GM04504 (cell line): ENCODE data around the gene ARID1B.

Experiments
- DNase-seq: peaks from one replicate; pipeline ENCODE4 v3.0.0-alpha.2; 2012; ENCODE audit warnings: low read depth

Gene ARID1B

DNA sequence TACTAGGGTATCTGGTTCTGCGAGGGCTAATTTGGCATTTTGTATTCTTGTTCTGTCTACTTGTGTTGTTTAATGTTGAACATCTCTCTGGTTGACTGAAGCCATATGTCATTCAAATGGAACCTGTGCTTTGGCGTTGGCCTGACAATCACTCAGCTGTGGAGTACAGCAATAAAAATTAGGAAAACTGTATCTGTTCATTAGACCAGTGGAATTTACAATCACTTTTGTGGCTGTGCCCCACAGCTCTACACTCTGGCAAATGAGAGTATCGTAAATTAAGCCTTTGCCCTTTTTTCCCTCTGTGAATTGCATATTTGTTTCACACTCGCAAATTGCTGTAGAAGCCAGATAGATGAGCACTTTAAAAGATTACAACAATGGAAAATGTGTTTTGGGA is 102.0 kb downstream of the ARID1B start:
- DNase-seq: no peak

DNA sequence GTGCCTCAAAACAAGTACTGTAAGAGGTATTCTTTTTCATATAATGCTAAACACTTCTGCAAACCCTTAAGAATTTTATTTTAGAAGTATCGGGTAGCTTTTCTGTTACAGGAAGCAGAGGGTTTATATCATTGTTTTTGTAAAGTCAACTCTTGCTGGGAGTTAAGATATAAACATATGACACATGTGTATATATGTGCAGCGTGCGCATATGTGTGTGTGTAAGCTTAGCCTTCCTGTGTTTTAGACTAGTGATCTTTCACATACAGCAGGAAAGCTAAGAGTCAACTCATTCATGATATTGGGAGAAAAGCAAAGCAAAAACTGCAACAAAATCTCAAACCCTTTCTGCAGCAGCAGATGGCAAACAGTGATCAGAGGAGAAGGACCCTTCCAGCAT is 102.4 kb downstream of the ARID1B start:
- DNase-seq: no peak

DNA sequence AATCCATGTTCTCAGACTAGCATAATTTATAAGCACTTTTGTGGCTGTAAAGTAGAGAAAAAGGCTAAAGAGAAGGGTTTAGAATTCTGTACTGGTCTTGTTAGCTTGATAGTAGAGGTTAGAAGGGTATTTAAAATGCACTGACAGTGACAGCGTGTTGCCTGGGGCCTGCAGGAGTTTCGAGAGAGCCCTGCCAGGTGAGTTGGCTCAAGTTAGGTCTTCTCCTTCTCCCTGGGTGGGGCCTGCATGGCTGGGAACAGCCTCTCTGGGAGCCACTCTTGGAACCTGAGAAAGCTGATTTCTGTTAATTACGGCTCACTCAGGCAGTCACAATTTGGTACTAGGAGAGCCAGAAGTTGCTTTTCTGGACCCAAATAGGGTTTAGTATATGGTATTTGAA is 103.7 kb downstream of the ARID1B start:
- no peak for DNase-seq

DNA sequence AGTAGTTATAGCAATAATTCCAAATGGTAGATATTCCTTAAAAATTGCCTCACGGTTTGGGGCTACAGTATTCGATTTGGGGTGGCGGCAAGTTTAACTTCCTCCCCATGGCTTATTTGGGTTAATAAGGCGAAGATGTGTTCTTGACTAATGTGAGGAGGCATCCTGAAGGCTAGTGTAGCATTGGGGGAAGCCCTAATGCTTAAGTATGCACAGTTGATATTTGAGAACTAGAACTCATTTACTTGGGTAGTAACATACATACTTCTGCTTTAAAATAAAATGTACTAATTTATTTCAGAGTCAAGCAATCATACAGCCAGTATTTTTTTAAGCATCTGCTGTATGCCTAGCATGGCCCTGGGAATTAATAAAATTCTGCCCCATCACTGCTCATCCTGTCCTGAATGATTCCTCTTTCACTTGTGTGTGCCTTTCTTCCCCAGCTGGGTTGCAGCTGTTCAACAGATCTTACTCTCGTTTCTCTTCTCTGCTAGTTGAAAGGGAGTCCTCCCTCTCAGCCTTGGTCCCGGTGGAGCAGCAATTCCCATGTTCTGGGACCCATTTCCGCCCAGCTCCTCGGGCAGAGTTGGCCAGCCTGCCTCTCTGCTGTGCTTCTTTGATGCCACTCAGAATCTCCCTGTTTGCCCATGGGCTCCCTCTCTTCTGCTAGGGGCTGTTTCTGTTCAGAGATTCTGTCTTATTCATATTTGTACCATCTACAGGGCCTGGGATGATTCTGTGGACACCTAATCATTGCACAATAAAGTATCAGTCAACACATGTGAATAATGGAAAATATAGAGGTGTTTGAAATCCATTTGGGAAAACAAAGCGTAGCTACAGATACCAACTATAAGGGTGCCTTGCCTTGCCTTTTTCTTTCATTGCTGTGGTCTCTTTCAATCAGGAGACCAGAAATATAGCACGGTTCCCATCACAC is 104.8 kb downstream of the ARID1B start:
- DNase-seq: peak; percentile 16

DNA sequence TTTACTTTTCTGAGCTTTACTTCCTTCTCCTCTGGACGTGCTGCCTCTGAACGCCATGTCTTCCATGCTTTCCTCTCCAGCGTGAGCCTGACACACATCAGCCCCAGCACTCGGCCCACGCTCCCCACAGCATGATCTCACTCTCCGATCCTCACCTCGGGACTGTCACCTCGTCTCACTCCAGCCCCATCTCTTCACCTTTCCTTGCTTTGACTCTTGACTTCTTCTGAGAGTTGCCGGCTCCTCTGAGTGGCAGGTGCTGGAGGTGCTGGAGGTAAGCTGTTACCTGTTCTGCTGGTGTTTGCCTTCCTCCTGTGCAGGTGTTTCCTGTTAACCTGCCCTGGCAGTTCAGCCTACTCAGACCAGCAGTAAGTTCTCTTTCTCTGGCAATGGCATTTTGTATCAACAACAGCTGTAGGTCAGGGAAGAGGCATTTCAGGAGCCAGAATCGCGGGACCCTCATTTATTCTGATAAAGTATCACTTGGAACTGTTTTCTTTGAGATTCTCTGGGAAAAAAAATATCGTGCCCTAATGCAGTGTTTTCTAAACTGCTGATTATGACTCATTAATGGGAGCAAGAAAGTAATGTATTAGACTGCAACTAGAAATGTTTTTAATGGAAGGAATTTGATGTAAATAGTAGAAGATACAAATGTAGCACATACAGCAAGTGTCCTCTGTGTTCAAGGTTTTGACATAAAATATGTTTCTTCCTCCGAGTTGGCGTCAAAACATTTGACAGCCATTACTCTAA is 106.5 kb downstream of the ARID1B start:
- no peak for DNase-seq

DNA sequence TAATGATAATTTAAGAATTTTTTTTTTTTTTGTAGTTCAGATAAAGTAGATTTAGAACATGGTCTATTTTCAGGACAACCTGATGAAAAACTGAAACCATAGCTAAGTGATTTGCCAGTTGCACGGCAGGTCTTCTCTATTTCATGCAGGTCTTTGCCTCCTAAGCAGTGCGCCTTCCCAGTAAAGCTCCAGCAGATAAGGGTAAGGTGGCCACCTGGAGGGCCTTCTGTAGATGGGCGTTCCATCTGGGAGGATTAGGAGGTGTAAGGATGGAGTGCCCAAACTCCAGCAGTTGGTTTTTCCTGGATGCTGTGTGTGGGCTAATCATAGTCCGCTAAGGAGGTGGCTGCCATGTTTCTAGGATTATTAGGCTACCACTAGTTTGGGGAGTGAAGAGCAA is 107.1 kb downstream of the ARID1B start:
- no peak for DNase-seq

DNA sequence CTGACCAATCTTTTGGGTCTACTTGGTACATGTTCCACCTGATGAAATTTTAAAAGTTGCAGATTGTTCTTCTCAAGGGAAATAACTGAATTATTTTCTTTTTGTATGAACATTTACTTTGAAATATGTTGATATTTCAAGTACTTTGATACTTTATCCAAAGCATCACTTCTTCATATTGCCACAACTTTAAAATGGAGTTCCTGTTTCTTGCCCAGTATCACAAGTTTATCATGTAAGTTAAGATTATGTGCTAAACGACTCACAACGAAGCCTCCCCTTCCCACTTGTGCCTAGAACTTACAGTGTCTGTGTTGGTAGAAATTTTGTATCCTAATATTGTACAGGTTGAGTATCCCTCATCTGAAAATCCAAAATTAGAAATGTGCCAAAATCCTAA is 108.4 kb downstream of the ARID1B start:
- DNase-seq: no peak

DNA sequence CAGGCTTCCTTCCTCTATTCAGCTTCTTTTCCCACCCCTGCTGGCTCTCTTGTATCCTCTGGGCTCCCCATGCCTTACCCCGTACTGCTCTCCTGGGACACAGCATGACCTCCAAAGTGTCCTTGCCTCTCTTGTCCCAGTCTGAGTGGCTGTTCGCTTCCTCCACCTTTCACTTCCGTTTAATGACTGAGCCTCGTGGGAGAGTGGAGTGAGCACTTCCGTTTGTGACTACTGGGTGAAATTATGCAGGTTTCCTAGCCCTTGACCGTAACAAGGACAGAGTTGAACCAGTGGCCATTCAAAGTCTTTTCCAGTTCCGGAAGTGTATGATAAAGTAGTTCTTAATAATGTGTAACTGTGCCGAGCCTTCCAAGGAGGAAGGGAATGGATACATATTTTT is 109.2 kb downstream of the ARID1B start:
- no peak for DNase-seq

DNA sequence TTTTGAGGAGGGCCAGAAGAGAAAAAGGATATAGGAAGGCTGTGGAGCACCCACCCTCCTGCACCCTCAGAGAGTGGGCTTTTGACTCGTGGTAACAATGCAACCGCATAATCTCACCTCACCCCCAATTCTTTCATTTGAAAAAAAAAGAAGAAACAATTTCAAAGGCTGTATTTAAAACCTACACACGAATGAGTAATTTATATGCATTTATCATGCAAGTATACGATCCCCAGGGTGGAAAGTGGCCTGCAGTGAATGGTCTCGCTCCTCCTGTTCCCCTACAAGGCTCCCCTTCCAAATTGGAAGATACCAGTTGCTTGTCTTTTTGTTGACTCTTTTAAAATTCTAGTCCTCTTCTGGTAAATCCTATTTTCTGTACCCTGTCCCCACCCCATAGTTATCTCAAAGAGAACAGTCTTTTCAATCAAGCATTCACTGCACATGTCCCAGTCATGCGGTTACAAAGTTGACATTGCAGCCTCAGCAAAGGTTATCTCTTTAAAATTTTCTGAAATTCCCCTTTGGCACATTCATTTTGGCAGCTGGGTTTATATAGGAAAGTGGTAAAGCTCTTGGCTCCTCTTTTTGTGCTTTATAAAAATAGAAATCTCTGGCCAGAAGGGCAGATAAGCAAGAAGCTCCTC is 110.6 kb downstream of the ARID1B start:
- no peak for DNase-seq

DNA sequence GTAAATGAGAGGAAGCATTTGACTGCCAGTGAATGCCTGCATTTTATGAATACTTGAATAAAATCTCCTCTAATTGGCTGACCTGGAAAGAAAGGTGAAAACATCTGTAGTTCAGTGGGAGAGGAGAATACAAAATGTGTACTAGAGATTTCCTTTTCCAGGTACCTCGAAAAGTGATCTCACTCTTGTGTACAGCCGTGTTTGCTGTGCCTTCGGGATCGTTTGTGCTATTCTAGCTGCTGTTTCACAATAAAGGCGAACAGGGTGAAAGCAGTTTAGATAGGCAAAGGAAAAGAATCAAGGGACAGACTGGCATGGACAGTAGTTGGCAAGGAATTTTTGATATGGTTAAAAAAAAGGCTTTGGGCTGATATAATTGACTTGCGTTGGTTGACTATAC is 112.3 kb downstream of the ARID1B start:
- DNase-seq: no peak

DNA sequence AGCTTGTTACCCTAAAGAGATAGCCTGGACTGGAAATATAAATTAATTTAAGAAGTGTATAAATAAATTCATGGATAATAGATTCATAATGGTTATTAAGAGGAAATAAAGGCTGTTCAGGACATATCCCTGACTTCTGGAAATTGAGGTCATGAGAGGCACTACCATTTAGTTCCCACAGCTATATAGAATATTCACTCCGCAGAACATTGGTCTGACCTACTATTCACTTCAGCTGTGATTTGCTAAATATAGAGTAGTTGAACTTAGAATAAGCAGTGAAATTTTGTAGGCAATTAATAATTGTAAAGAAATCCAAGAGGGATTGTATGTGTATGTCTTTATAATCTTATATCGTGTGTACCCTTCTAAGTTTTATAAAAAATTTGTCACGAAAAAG is 112.8 kb downstream of the ARID1B start:
- no peak for DNase-seq

DNA sequence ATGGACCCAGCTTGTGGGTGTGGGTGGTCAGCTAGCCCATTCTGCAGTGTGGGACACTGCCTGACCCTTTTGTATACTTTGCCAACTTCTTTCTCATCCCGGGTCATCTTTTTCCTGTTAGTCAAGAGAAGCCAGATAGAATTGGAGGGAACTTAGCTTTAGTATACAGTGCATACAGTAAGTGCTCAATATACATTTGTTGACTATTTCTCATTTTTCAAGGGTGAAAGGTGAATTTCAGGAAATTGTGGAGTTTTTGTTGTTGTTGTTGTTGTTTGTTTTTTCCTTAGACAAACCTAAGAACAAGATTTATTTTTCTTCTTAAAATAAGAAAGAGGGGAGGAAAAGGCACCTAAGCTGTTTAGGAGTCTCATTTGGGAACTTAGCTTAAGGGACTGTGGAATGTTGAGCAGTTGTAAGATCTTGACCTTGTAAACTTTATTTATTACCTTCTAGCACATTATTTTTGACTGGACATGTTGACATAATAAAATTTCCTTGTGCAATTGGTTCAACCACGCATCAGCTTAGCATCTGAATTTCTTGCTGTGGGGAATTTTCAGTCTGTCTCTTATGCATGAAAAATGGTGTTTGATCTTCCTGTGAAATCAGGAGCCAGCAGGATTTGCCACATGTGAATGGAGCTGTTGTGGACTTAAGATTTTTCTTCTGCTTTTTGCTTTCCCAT is 113.6 kb downstream of the ARID1B start:
- peak; percentile 60 for DNase-seq

DNA sequence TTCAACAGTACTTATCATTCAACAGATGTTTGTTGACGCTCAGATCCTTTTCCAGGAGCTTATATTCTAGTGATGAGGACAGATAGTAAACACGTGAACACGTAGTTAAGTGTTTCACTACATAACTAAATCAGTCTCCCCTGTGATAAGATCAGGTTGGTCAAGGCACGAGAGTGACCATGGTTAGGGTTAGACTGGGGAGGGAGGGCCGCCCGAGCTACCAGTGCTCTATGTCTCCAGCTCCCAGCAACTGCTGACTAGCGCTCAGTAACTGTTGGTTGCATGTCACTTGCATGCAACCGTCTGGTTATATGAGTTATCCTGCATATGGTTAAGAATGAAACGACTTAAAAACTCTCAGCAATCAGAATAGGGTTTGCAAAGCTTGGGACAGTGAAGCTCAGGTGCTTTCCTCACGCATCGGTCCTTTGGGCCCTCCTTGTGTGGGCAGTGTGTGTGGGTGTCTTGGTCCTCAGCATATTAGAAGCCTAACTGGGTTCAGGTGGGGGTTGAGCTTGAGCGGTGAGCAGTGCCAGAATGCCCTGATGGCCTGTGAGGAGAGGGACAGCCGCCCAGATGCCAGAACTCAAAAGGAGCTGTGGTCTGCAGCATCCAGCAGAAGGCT is 120.8 kb downstream of the ARID1B start:
- DNase-seq: no peak

DNA sequence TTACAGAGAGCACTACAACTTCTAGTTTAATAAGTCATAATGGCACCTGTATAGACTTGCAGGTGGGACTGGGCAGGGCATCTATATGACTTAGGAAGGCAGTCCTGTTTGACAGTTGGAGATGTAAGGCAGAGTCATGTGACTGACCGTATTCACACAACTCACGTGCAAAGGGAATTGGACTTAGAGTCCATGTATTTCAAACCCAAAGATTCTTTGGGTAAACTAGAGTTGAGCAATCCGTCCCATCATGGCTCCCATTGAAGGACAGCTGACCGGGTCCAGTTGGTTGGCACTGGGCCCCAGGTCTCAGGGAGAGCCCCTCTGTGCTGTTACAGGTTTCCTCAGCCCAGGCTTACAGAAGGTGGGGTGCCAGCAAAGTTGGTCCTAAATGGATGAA is 121.9 kb downstream of the ARID1B start:
- no peak for DNase-seq

DNA sequence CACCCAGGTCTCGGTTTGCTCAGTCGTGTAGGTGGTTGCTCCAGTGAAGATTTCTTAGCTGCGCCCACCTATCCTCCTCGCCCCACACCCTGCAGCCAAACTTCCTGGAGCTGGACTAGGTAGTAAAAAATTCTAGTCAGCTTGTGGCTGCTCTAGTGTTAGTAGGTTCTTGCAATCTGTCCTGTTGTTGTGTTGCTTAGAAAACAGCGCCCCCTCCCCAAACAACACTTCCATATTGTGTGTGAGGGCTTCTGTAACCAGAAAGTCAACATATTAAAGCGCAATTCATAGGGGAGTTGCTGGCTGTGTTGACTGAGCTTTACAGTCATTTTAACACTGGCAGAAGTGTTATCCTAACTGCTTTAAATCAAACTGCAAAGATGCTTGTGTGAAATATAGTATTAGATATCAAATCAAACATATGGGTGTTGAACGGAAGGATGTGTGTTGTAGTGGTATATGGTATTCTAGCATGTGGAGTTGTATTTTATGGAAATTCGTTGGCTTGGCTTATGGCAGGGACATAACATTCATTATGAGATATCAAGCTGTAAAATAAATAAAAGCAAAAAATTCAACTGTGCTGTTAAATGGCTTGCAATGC is 122.5 kb downstream of the ARID1B start:
- no peak for DNase-seq

DNA sequence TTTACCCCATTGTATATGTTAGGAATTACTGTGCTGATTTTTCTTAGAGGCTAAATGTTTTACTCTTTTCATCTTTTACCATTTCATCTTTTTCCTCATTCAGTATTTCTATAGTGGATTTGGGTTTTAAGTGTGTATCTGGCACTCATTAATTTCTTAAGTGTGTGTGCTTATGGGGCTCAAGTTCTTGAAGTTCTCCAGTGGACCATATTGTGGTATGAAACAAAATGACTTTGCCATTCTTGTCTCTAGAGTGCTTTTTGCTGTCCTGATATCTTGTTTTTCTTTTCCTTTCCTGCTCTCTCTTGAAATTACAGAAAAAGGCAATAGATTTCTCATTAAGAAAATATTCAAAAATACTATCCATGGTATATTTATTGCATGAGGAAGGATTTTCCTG is 123.1 kb downstream of the ARID1B start:
- no peak for DNase-seq

DNA sequence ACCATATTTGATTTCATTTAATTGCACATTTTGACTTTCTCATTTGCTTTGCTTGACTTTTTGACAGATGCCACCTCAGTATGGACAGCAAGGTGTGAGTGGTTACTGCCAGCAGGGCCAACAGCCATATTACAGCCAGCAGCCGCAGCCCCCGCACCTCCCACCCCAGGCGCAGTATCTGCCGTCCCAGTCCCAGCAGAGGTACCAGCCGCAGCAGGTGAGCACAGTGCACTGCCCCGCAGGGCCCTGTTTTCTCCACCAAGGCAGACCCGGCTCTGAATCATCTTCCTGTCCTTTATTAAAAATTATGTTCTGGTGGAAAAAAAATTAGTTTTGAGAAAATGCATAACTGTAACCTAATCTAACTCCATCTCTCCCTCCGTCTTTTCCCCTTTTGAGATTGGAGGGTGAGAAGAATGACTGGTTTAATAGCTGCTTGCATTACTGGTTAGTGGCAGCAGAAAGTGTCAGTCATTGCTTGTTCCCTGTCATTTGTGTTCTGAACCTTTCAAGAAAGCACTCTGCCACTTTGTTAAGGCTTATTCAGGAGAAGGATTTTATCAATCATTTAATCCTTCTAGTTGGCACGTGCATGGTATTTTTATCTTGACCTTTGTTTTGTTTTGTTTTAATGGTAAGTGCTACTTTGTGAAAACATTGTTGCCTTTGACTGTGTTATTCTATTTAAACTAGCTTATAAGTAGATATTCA is 124.3 kb downstream of the ARID1B start:
- DNase-seq: no peak

DNA sequence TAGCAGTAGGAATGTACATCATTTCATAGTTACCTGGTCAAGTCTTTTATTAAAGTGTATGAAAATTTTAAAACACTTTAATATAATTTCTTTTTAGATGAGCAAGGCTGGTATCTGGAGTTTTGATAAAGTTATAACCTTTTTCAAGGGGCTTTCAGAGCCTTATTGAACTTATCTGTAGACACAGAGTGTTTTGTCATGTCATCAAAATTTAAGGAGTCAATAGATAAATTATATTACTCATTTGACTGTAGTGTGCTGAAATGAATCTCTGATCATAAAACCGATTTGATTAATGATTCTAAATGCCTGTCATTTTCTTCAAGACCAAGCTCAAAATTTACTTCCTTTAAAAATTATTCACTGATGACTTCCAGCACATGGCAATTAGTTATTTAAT is 125.6 kb downstream of the ARID1B start:
- DNase-seq: no peak

DNA sequence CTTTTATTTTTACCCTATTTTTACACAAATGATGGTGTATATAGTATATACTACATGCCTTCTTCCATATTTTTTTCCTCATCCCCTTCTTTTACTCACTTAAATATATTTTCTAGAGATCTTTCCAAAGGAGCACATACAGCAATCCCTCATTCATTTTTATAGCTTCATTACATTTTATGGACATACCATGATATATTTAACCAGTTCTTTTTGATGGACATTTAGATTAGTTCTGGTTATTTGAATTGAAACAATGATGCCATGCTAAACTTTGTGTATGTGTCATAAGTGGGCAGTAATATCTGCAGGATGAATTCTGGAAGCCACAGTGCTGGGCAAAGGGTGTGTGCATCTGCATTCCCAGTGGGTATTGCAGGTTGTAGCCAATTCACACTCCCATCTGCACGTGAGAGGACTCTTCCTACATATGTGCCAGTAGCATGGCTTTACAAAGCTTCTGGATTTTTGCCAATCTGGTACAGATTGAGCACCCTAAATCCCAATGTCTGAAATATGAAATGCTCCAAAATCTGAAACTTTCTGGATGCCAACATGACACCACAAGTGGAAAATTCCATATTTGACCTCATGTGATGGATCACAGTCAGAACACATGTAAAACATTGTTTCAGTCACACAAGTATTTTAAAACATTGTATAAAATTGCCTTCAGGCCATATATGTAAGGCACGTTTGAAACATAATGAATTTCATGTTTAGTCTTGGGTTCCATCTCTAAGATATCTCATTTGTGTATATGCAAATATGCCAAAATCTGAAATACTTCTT is 127.2 kb downstream of the ARID1B start:
- no peak for DNase-seq

DNA sequence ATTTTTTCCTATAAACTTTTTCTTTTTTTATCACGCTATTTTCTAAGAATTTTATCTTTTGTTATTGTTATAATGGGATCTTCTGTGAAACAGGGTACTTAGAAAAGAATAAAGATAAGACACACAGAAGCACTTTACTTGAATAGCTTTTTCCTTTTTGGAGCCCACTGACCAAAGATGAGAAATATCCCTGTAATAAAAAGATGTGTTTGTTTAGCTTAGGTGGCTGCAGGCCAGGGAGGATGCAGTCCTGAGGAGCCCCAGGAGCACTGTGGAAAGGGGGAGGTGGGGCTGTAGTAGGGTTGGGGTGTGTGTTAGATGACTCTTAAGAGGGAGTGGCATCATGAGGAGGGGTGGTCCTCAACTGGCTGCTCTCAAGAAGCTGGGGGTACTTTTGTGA is 128.6 kb downstream of the ARID1B start:
- no peak for DNase-seq
